Heart right ventricle (tissue), 16 donors: Measurements from ENCODE around the gene ABCA13. TPM values are rescaled to one million over a fixed set of nuclear protein-coding genes. Genes with fewer than 3 reads are reported as not detected.
A peak's percentile ranks its signal among the peaks of the same experiment; 100 is the strongest.

Experiments used
- ATAC-seq, 8 donors: fragments of 200-7000 bp; cut with Tn5 transposase; one replicate each; pipeline ENCODE4 v1.9.1; 2020; ENCODE audit warnings: mild to moderate bottlenecking in 8 of 8, moderate library complexity in 8 of 8, moderate number of reproducible peaks in 1 of 8
- DNase-seq, 2 donors: peaks; one replicate each; pipeline ENCODE4 v3.0.0-alpha.2; 2020
- H3K27ac ChIP-seq, 10 donors: fragments of 200-600 bp; sonication (generic) in 2 of 10; one replicate each; pipeline versions ENCODE4 v1.5.0 to v1.8.0; 2020 to 2022; ENCODE audit warnings: mild to moderate bottlenecking in 3 of 10
- H3K27me3 ChIP-seq, 7 donors: fragments of 200-600 bp; one replicate each; pipeline ENCODE4 v1.8.0; 2021 to 2022; ENCODE audit warnings: mild to moderate bottlenecking in 2 of 7
- H3K36me3 ChIP-seq, 9 donors: fragments of 200-600 bp; sonication (generic) in 1 of 9; one replicate each; pipeline versions ENCODE4 v1.5.0 to v1.8.0; 2020 to 2022; ENCODE audit warnings: mild to moderate bottlenecking in 2 of 9
- H3K4me1 ChIP-seq, 9 donors: fragments of 200-600 bp; sonication (generic) in 1 of 9; one replicate each; pipeline versions ENCODE4 v1.5.0 to v1.8.0; 2020 to 2022; ENCODE audit warnings: mild to moderate bottlenecking in 4 of 9
- H3K4me3 ChIP-seq, 10 donors: fragments of 200-600 bp; sonication (generic) in 2 of 10; one replicate each; pipeline versions ENCODE4 v1.5.0 to v1.8.0; 2020 to 2022; ENCODE audit warnings: mild to moderate bottlenecking in 7 of 10, moderate library complexity in 2 of 10
- H3K9me3 ChIP-seq, 11 donors: fragments of 200-600 bp in 10 of 11; sonication (generic) in 2 of 11; one replicate each; pipeline versions ENCODE4 v1.5.0 to v1.8.0; 2013 to 2022; ENCODE audit warnings: mild to moderate bottlenecking in 2 of 11, control low read depth in 1 of 11, moderate library complexity in 1 of 11
- CTCF ChIP-seq, 9 donors: fragments of 200-600 bp; sonication (generic) in 2 of 9; IDR thresholded peaks; one replicate each; pipeline versions ENCODE4 v1.5.0 to v1.8.0; 2021 to 2022; ENCODE audit warnings: antibody characterized with exemption in 9 of 9, mild to moderate bottlenecking in 5 of 9, moderate library complexity in 1 of 9
- WGBS, 2 donors: extraction: QIAGEN DNeasy Blood & Tissue Kit; methylation state at CpG; one replicate each; pipeline ENCODE4 v1.1.7; 2013; ENCODE audit warnings: inconsistent platforms in 1 of 2; 5-methylcytosine and 5-hydroxymethylcytosine counted together
- intact Hi-C, 10 donors: fragments of 100-400 bp; cut with DNase I; formaldehyde crosslinking; loops; one replicate each; pipeline versions ENCODE4 v1.11.1 to v1.14.2; 2022
- polyA plus RNA-seq, 2 donors: library from polyadenylated mRNA; stranded (reverse); fragments of 200-250 nt; gene quantifications; one replicate each; pipeline ENCODE4 v1.2.3, GENCODE V29; 2013
- total RNA-seq, 10 donors: library from RNA; stranded (reverse); fragmentation: NEBNext Ultra II Directional in 3 of 10; extraction: Animal tissue kit (Norgen Biotek cat#: 25700) in 3 of 10; gene quantifications; one replicate each; pipeline versions ENCODE4 v1.2.1 to v1.2.4, GENCODE V29; 2021 to 2023
- donor health status: Arrhythmogenic right ventricular cardiomyopathy.
- donor health status: ischemic (EF 13 %, LVEDD 7.1; RV severe dilation, severe dysfunction).
- donor health status: healthy with polysubstance abuse.
- donor health status: DM: no; HTN: yes; CAD: no.
- donor health status: DM: no; HTN: no; CAD: no.
- donor health status: ischemic (EF 25% LVEDD 6.9; RV normal size, moderate dysfunction).
- donor health status: ischemic (EF 25% LVEDD 5.7; RV mildly dilated, moderate dysfunction).
- donor health status: healthy.
- donor health status: DM: yes; HTN: yes; CAD: no.
- donor health status: Ischemic cardiomyopathy.
- donor health status: ischemic (EF 35%, LVEDD 5.7; RV mildly dilated, moderate dysfunction).
- donor health status: nonischemic (EF 11% LVEDD 7.7; RV severe dilation, severe dysfunction).
- donor health status: DM: yes; HTN: yes; CAD: no.
- donor health status: PGD.
- donor health status: ischemic (EF 29% LVEDD 5.4; RV normal size, mild dysfunction).
- donor health status: nonischemic (EF 23%, LVEDD 6.1; RV moderate dilation, normal function).

ABCA13 gene
- total and polyA plus RNA-seq, 12 donors, result 0.01 to 0.37 (median 0.06) TPM; not detected in 1

DNA sequence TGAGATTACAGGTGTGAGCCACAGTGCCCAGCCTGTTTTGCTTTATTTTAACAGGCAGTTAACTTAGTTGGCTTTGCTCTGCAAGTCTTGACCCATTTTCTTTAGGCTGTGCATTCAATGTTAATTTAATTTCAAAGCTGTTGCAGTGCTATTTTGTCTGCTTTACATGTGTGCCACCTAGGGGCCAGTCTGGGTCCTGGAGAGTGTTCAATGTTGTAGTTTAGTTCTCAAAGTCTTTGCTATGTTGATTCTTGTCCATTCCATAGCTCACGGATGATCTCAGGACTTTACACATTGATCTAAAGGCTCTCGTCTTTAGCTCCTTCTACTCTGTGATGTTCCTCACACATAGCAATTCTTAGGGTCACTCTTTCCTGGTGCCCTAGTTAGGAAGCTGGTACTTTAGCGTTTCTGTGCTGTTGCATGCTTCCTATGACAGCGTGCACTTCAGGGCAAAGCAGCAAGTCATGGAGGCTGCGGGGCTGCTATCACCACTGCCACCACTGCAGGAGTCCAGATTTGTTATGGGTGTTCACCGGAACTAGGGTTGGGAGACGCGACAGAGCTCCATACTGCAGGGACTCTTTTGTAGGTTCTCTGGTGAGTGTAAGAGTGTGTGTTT lies 16.4 kb upstream of the ABCA13 start:
- DNase-seq (no peak), ATAC-seq (no peak)
- intact Hi-C loops, result no loop called here

DNA sequence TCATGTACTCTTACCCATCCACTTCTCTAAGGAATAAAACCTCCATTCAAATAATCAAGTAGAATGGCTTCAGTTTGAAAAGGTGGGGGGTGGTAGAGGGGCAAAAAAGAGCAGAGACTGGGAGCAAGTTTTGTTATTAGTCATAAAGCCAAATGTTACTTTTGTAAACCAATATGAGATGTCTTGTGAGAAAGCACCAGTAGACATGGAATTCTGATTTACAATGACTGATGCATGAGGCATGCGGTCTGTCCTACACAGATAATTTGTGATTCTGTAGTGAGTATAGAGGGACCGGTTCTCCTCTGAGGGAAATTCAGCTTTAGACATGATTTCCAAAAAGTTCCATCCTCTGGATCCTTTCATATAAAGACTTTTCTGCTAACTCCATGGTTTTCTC lies 12.9 kb upstream of the ABCA13 start:
- no peak for TF ChIP-seq CTCF (IDR thresholded peaks at IDR 0.05)
- H3K9me3 ChIP-seq, result peaks cover 0 to 30% (median 0%) of the 10 kb centered on the region in 11 donors
- ATAC-seq, result no peak

More for the DNA sequence above, 16.4 kb upstream of the ABCA13 start:
- peaks cover 0 to 6% (median 0%) of the 10 kb centered on the region in 7 donors for H3K27me3 ChIP-seq
- H3K4me1 ChIP-seq, result no peaks in the 10 kb centered on the region
- H3K36me3 ChIP-seq, result no peaks in the 10 kb centered on the region
- no peak overlapping the region for H3K4me3 ChIP-seq
- TF ChIP-seq CTCF (IDR thresholded peaks at IDR 0.05), result peak in 6 of 9 donors; percentile 22 to 56 (median 31)
- WGBS, 2 donors, result 85% methylated on average over 8 of the region's 8 CpGs
- peaks cover 0 to 16% (median 0%) of the 10 kb centered on the region in 11 donors for H3K9me3 ChIP-seq
- no peak overlapping the region for H3K27ac ChIP-seq

DNA sequence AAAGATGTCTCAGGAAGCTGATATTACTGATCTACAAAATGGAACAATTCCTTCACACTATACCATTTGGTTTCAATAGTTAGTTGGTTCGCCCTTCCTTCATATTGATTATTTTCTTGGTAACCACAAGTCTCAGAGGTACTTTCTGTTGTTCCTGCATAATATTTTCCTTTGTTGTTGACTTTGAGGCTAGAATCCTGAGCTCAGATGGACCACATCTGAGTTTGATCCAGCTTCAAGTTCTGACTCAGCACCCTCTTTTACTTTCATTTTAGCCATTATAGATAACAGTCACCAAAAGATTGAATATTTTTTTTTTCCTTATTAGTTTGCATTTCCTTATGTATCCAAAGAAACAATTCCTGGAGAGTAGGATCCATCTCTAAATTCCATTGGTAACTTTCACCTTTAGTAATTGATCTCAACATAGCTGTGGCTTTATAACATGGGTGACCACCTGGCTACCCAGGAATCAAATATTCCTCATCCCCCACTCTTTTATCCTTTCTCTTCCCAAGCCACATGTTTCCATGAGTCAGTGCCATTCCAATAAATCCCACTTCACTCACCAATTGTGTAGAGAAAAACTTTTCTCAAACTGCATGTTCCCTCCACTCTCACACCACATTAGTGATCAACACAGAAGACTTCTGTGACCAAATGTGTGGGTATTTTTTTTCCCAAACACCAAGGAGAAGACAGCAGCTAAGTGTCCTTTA lies 9.7 kb upstream of the ABCA13 start:
- intact Hi-C loops, result no loop called here
- WGBS, 2 donors, result 84% methylated on average over 1 of the region's 1 CpG

More for the DNA sequence above, 12.9 kb upstream of the ABCA13 start:
- DNase-seq, result no peak
- Histone ChIP-seq H3K27me3 (peaks cover 0 to 6% (median 0%) of the 10 kb centered on the region in 7 donors), H3K4me1 (no peaks in the 10 kb centered on the region), H3K4me3 (no peak overlapping the region), H3K27ac (no peak overlapping the region), H3K36me3 (no peaks in the 10 kb centered on the region)
- intact Hi-C loops, result no loop called here
- 96 to 98% methylated on average over 2 of the region's 2 CpGs for WGBS, 2 donors

DNA sequence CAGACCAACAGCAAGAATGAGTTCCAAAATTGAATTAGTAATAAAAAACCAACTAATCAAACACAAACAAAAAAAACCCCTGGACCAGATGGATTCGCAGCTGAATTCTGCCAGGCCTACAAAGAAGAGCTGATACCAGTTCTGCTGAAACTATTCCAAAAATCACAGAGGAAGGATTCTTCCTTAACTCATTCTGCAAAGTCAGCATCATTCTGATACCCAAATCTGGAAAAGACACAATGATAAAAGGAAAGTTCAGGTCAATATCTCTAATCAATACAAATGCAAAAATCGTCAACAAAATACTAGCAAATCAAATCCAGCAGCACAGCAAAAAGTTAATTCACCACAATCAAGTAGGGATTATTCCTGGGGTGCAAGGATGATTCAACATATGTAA lies 6.1 kb upstream of the ABCA13 start:
- Histone ChIP-seq H3K27ac (no peak overlapping the region), H3K9me3 (peaks cover 0 to 17% (median 0%) of the 10 kb centered on the region in 11 donors), H3K4me3 (no peak overlapping the region), H3K27me3 (no peaks in the 10 kb centered on the region), H3K4me1 (no peaks in the 10 kb centered on the region), H3K36me3 (no peaks in the 10 kb centered on the region)
- TF ChIP-seq CTCF (IDR thresholded peaks at IDR 0.05), result no peak
- no peak for DNase-seq
- intact Hi-C loops, result no loop called here
- ATAC-seq, result no peak
- WGBS, 2 donors, result 70 to 73% methylated on average over 2 of the region's 2 CpGs

More for the DNA sequence above, 9.7 kb upstream of the ABCA13 start:
- H3K36me3 ChIP-seq, result no peaks in the 10 kb centered on the region
- no peak for ATAC-seq
- no peak overlapping the region for H3K27ac ChIP-seq
- peaks cover 0 to 17% (median 0%) of the 10 kb centered on the region in 11 donors for H3K9me3 ChIP-seq
- no peak overlapping the region for H3K4me3 ChIP-seq
- no peak for TF ChIP-seq CTCF (IDR thresholded peaks at IDR 0.05)
- no peak for DNase-seq
- no peaks in the 10 kb centered on the region for H3K4me1 ChIP-seq
- peaks cover 0 to 6% (median 0%) of the 10 kb centered on the region in 7 donors for H3K27me3 ChIP-seq
